ENCODE measurements around the gene TMTC2.
"Not testable (repeated sequence)": the region's sequence is repeated elsewhere in the genome, so short reads cannot be mapped to it uniquely, and the experiment has no call there.

Gene TMTC2

GRCh38 chr12:83086023-83086422 lies 399.3 kb downstream of the TMTC2 start:
- no peak for DNase-seq

GRCh38 chr12:83089575-83089974 lies 402.9 kb downstream of the TMTC2 start:
- DNase-seq: no peak

- no peak for DNase-seq
Observed at GRCh38 chr12:83092129-83092528, 405.4 kb downstream of the TMTC2 start.

- DNase-seq: no peak
Observed at GRCh38 chr12:83092606-83093005, 405.9 kb downstream of the TMTC2 start.

GRCh38 chr12:83093426-83093825 lies 406.7 kb downstream of the TMTC2 start:
- DNase-seq: no peak

GRCh38 chr12:83097643-83098342 lies 411.1 kb downstream of the TMTC2 start:
- no peak for DNase-seq

GRCh38 chr12:83099436-83099835 lies 412.7 kb downstream of the TMTC2 start:
- DNase-seq: no peak

- peak; percentile 73 for DNase-seq
Observed at GRCh38 chr12:83102499-83102898, 415.8 kb downstream of the TMTC2 start.

GRCh38 chr12:83106873-83107272 lies 420.2 kb downstream of the TMTC2 start:
- no peak for DNase-seq

GRCh38 chr12:83110424-83110823 lies 423.7 kb downstream of the TMTC2 start:
- no peak for DNase-seq

- peak; percentile 25 for DNase-seq
Observed at GRCh38 chr12:83113945-83114344, 427.2 kb downstream of the TMTC2 start.

- DNase-seq: no peak
Observed at GRCh38 chr12:83114966-83115365, 428.3 kb downstream of the TMTC2 start.

GRCh38 chr12:83117926-83118325 lies 431.2 kb downstream of the TMTC2 start:
- DNase-seq: not testable (repeated sequence)

- no peak for DNase-seq
Observed at GRCh38 chr12:83121897-83122622, 435.4 kb downstream of the TMTC2 start.

GRCh38 chr12:83122623-83122934 lies 435.9 kb downstream of the TMTC2 start:
- DNase-seq: no peak

- DNase-seq: no peak
Observed at GRCh38 chr12:83123039-83123438, 436.3 kb downstream of the TMTC2 start.

- DNase-seq: peak; percentile 20
Observed at GRCh38 chr12:83128540-83128939, 441.8 kb downstream of the TMTC2 start.

- DNase-seq: no peak
Observed at GRCh38 chr12:83130178-83130577, 443.5 kb downstream of the TMTC2 start.

GRCh38 chr12:83132360-83132759 lies 445.7 kb downstream of the TMTC2 start:
- DNase-seq: no peak

GRCh38 chr12:83136411-83136810 lies 449.7 kb downstream of the TMTC2 start:
- no peak for DNase-seq

- no peak for DNase-seq
Observed at GRCh38 chr12:83140135-83140534, 453.4 kb downstream of the TMTC2 start.

GRCh38 chr12:83141460-83141994 lies 454.8 kb downstream of the TMTC2 start:
- DNase-seq: no peak

- DNase-seq: no peak
Observed at GRCh38 chr12:83142914-83143313, 456.2 kb downstream of the TMTC2 start.

- DNase-seq: no peak
Observed at GRCh38 chr12:83143950-83144349, 457.2 kb downstream of the TMTC2 start.
